ENCODE measurements around the gene PNMA6E.
"Not testable (repeated sequence)": the region's sequence is repeated elsewhere in the genome, so short reads cannot be mapped to it uniquely, and the experiment has no call there.

The PNMA6E gene

DNA sequence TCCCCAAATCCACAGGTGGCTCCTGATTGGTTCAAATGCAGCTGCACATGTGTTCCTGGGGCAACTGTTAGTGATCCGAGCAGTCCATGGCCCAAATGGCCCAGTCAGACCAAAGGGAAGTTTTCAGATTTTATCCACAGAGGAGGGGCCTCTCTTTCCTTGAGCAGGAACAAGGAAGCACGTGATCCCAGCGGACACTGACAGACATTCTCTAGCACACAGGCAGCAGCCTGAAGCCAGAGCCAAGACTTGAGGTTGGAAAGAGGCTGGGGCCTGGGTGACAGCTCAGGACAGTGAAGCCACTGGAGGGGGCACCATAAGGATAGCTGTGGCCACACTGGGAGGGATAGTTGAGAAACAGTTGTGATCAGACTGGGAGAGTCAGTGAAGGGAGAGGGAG lies 6.6 kb upstream of the PNMA6E start:
- DNase-seq: no peak

DNA sequence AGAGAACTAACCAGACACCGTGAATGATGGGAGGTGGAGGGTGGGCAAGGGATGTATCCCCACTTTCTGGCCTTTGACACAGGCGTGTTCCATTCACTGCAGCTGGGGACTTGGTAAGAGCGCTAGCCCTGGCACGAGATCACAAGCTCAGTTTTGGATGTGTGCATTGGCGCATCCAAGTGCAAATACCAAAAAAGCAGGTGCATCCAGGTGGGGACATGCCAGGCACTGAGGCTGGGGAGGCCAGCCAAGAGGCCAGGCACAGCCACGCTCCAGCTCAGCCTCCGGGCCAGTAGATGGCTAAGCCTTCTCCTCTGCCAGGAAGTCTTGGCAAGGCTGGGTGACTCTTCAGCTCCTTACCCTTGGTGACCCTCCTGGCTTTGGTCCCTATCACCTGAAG lies 5.8 kb upstream of the PNMA6E start:
- DNase-seq: no peak

DNA sequence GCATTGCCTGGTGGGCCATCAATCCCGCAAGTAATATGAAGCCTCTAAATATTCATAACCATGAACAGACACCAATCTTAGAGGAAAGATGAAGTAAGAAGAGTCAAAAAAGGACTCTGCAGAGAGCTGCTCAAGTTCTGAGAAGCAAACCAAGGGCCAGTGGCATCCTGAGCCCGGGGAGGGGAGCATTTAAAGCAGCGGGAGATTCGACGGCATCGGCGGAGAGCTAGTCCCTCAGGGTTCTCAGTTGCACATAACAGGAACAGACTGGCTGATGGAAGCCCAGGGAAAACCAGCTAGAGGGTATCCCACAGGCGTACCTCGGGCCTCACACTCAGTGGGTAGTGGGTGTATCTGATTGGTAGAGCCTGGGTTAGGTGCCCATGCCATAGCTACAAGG lies 4.9 kb upstream of the PNMA6E start:
- no peak for DNase-seq

DNA sequence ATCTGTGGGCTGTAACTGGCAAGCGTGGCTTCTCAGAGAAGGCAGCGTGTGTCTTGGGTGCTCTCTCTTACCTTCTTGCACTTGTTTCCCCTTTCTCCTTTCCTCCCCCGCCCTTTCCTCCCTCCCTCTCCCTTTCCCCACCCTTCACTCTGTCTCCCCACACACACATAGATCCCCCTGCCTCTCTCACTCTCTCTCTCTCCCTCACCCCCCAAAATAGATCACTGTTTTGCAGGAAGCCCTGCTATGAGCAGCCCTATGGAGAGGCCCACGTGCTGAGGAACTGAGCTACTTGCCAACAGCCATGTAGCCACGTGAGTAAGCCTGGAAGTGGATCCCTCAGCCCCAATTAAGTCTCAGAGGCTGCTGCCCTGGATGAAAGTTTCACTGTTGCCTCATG lies 4.3 kb upstream of the PNMA6E start:
- no peak for DNase-seq

DNA sequence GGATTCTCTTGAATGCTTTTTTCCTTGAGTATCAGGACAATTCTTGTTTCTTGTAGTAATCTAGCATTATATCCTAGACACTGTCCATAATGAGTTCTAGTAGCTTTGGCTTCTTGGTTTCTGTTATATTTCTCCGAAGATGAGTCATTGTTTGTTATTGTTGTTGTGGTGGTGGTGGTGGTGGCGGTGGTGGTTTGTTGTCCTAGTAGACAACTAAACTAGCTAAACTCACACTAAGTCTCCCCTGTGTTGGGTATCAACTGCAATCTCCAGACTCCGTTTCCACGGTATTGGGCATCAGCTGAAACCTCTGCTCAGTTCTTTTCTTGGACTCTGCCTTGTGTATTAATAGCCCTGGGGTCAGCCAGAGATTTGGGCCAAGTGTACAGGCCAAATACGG lies 3.2 kb upstream of the PNMA6E start:
- not testable (repeated sequence) for DNase-seq

DNA sequence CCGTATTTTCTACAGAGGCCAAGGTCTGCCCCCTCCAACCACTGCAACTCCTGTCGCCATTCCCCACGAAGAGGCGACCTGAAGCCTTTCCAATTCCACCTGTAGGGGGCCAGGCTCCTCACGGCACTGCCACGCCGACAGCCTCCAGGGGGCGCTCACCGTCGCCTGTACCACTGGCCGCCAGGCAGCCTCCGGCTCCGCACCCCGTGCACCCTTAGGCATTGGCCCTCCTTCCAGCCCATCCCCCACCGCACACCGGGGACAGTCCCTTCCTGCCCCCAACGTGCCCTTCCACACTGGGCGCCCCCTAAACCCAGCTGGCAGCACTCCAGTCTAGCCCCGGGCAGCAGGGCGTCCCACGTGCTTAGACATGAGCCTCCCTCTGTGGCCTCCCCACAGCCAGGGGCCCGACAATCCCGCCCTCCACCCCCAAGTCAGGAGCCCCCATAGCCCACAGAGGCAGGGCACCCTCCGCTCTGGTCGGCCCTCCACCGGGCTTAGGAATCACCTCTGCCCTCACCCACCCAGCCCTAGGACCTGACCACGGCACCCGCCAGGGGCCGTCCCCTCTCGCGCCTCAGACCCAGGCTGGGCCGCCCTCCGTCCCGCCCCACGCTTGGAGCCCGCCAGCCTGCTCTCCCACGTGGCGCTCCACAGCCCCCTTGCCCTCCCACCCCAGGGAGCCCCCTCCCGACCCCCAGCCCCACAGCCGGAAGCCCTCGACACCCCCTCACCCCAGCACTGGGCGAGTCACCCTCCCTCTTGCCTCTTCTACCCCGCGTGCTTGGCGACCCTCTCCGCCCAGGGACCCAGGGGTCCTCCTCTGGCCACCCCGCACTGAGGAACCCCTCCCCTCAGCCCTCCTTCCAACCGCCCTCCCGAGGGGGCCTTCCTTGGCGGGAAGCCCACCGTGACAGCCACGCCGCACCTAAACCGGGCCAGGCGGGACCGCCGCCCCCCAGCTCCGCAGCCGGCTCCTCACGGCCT lies 711 bp downstream of the PNMA6E start:
- no peak for DNase-seq

DNA sequence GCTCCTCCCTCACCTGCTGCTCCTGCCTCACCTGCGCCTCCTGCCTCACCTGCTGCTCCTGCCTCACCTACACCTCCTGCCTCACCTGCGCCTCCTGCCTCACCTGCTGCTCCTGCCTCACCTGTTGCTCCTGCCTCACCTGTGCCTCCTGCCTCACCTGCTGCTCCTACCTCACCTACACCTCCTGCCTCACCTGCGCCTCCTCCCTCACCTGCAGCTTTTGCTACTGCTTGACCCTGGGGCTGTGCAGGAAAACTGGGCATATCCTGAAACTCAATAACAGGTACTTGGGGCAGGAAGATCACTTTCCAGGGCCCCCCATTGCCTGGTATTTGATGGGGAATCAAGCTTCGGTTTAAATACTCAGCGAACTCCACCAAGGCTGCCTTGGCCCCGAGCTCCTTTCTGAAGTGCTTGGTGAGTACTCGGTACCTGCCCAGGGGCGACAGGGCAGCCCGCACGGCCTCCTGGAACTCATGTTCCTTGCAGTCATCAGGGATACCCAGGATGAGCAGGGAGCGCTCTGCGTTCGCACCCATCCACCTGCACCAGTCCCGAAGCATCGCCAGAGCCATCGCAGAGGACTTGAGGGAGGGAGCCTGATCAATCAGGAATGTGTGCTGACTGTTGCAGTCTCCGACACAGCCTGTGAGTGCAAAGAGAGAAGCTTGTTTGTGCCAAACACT lies 2.7 kb downstream of the PNMA6E start:
- no peak for DNase-seq

DNA sequence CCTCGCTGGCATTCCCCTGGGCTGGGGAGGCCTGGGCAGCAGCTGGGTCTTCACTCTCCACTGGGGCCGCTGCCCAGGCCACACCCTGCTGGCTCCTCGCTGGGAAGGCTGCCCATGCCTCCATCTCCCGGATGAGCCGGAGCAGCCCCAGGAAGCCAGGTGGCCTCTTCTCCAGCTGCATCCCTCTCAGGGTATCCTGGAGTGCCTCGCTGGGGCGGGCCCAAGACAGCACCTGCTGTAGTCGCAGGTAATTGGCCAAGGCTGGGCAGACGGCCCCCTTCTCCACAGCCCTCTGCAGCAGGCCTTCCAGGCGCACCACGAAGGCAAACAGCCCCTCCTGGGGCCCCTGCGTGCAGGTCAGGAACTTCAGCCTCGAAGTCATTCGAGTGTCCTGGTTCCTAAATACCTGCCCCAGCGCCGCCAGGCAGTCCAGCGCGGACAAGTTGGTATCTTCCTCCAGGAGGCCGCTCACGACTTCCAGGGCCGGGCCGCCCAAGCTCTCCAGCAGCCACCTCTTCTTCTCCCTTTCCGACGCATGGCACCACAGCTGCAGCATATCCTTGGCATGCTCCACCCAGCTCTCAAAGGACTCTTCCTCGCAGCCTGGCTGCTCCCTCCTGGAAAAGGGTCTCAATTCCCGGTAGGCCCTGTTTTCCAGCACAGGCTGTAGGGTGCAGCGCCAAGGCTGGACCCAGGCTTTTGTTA lies 3.7 kb downstream of the PNMA6E start:
- DNase-seq: no peak

DNA sequence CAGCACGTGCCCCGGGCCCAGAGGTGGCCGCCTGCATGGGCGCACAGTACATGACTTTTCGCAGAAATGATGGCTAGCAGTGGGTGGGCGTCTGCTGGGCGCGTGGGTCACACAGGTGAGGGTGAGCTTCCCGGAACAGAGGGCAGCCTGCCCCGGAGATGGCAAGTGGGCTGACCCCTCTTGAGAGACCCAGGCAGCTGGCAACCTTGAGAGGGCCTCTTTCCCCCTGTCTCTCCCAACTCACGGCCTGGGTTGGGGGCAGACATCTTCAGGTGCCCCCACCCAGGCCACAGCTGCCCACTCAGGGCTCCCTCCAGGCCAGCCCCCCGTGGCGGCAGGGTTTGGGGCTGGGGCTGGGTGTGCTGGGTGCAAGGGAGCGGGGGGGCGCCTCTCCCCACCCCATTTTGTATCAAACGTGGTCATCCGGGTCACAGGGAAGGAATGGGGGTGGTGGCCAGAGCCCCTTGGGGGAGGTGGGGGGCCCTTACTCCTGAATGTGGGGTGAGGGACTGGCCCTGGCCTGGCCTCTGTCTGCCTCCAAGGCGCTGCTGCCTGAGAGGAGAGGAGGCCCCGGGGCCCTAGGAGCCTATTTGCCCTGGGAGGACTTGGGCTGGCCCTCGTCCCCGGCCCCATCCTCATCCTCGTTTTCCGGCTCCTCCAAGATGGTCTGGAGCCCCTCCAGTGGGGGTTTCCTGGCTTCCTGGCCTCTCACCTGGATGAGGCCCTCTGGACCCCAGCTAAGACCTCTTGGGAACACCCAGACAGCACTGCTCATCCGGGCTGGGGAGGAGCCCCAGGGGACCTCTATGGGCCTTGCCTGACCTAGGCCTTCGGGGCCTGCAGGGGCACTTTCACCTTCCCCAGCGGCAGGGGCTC lies 4.6 kb downstream of the PNMA6E start:
- DNase-seq: no peak

DNA sequence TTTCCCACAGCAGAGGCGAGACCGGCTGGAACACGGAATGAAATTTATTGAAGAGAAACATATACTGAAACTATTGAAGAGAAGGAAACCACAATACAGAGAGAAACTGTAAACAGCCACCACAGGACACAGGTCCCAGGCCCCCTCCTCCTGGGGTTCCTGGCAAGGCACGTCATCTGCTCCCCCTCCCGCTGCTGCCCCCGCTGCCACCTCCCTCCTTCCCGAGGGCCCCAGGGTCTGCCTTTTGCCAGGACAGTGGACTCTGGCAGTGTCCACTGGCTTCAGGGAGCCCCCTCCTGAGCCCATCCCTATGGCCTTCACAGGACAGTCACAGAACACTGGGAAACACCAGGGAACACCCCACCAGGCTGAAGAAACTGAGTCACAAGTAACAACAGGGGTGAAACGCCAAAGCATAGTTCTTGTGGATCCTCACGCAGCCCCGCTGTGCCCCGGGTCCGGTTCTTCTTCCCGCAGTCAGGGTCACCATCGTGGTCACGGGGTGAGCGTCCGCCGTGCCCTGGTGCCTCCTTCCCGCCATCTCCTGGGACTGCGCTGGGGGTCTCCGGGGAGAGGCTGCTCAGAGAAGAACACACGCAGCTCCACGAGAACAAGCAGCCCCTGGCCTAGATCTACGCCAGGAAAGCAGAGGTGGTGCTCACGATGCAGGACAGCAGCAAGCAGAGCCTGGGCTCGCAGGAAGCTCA lies 5.4 kb downstream of the PNMA6E start:
- no peak for DNase-seq

DNA sequence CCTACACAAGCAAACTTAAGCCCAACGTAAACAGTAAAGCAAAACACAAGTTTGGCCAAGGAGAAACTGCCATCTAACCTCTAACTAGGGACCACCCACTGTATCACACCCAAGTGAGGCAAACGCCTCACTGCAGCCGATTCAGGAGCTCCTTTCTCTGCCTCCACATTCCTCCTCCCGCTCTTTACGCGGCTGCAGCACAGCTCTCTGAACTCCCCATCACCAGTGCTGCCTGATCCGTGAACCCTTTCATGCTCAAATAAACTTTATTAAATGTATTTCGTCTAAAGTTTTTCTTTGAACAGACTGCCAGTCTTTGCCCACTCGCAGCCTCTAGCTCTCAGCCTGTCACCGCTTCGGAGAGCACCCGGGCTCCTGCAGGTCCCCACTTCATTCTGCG lies 6.5 kb downstream of the PNMA6E start:
- DNase-seq: no peak

DNA sequence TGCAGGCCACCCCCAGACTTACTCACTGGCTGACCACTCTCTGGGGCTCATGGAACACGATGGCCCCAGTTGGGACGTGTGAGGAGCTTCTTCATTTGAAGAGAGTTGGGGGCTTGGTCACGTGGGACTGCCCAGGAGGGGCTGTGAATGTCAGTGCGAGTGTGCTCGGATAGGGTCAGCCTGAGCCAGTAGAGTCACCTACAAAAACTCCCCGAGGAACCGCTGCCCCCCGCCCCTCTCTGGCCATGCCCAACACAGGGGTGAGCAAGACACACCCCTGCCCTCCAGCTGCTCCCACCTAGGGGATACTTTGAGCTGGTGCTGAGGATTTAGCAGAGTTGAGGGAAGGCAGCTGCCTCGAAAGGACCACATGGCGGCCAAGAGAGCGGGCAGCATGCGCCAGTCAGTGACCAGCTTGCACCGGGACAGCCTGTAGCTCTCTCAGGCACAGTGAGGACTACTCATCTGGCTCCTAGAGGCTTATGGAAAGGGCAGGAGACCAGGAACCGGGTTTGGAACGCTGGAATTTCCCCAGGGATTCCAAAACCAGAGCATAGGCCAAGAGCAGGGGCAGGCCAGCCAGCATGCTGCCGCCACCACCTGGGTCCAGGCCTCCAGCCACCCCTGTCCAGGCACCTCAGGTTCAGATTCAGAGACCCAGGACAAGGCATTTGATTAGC lies 8.4 kb downstream of the PNMA6E start:
- no peak for DNase-seq

DNA sequence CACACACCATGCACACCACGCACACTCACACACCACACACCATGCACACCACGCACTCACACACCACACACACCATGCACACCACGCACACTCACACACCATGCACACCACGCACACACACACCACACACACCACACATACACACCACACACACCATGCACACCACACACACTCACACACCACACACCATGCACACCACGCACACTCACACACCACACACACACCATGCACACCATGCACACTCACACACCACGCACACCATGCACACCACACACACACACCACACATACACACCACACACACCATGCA lies 11.7 kb downstream of the PNMA6E start:
- not testable (repeated sequence) for DNase-seq

DNA sequence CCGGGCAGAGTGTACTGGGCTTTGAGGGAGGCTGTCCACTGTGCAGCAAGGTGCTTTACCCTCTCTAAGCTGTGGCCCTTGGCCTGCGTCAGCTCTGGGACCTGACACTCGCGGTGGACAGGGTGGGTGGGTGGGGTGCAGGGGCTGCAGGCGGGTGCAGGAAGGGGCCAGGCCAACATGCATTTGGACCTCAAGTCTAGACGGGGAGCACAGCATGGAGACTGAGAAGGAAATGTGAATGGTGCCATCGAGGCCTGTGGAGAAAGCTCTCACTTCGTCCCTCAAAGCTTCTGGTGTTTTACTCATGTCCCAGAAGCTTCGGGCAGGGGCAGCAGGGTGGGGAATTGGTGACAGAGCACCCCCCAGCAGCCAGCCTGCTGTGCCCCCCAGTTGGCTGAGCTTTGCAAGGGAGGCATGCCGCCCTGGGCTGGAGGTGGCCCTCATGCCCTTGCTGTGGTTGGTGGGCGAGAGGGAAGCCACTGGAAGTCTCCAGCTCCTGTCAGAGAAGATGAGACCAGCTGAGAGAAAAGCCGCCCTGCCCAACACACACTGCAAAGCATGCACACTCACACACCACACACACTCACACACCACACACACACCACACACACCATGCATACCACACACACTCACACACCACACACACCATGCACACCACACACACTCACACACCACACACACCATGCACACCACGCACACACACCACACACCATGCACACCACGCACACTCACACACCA lies 12.3 kb downstream of the PNMA6E start:
- DNase-seq: no peak

DNA sequence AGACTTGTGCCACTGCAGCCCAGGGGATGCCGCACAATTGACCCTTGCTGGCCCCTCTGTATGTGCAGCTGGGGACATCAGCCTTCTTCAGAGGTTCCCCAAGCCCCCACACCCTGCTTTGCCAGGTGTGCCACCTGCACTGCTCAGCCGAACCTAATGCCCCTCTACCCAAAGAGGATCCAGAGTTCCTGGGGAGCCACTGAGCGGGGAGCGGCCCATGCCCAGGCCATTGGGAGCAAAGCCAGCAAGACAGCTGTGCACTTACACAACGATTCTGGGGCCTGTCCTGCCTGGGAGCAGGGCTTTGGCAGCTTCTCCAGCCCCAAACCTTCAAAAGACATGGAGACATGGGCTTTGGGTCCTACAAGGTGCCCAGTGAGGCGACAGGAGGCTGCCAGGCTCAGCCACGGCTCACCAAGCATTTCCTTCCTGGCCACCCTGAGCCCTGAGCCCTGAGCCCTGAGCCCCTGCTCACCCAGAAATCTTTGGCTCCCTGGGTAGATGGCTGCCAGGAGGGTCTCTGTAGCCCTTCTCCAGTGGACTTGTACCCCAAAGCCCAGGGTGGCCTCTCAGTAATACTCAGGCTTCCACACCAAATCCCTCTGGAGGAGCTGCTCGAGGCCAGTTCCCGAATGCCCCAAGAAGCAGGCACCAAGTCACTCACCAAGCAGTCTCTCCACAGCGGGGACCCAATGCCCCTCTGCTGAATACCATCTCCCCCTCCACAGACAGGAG lies 13.0 kb downstream of the PNMA6E start:
- no peak for DNase-seq

DNA sequence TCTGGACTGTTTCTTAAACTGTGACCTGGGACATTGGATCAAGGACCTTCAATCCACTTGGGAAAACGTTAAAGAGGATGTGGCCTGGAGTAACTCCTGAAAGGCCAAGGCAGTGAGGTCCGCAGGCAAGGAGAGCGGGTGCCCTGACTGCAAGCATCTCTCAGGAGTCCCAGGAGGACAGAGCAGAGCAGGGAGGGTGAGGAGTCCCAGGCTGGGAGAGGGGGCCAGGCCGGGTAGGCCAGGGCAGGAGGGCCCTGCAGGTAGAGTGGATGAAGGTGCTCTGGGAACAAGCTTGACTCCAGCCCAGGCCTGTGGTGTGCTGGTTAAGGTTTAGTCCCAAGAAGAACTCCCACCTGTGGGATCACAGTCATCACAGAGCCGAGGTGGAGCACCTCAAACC lies 13.8 kb downstream of the PNMA6E start:
- no peak for DNase-seq

DNA sequence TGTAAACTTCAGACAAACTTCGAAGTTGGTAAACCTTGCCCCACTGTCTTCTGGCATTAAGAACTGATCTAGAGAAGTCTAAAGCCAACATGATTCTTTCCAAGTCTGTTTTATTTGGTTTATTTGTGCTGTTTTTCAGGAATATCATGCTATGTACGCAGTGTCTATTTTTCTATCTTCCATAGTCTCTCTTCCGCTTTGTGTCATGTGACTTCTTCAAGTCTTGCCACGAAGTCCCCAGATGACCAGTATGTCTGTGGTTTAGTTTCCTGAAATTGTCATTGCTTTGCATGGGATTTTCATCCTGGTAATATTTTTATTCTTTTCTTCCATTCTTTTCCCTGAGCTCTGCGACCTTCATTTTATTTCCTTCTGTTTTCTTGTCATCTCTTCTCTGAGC lies 15.1 kb downstream of the PNMA6E start:
- no peak for DNase-seq

DNA sequence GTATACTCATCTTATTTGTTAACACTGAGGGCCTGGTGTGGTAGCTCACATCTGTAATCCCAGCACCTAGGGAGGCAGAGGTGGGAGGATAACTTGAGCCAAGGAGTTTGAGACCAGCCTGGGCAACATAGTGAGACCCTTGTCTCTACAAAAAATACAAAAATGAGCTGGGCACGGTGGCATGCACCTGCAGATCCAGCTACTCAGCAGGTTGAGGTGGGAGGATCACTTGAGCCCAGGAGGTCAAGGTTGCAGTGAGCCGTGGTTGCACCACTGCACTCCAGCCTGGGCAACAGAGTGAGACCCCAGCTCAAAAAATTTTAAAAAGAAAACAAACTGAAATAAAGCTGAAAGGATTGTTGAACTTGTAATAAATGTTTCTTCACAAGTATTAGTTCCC lies 16.2 kb downstream of the PNMA6E start:
- DNase-seq: not testable (repeated sequence)

DNA sequence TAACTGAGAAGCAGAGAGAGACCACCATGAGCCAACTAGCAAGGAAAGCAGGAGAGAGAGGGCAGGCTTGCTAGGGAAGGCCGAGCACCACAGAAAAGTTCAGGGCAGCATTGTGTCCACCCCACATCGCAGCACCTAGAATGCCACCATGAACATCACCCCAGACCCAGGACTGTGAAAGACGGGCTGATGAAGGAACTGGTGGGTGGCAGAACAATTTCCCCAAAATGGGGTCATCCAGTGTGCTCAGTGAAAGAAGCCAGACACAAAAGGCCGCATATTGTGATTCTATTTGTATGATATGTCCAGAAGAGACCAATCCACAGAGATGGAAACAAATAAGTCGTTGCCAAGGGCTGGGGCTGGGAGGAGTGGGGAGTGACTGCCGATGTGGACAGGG lies 16.8 kb downstream of the PNMA6E start:
- DNase-seq: no peak
